Stimulated activated CD8-positive, alpha-beta memory T cell treated with anti-CD3 and anti-CD28 coated beads, Interleukin-12 subunit alpha, Interleukin-12 subunit beta, amount 100 ng/mL, for 24 hours (primary cell): ENCODE measurements around the gene ANKRD30BL.
"Not testable (repeated sequence)": the region's sequence is repeated elsewhere in the genome, so short reads cannot be mapped to it uniquely, and the experiment has no call there.

Experiments used
- DNase-seq: peaks from one replicate; pipeline ENCODE4 v3.0.0-alpha.2; 2020; ENCODE audit errors: extremely low read depth

The ANKRD30BL gene, protein sequence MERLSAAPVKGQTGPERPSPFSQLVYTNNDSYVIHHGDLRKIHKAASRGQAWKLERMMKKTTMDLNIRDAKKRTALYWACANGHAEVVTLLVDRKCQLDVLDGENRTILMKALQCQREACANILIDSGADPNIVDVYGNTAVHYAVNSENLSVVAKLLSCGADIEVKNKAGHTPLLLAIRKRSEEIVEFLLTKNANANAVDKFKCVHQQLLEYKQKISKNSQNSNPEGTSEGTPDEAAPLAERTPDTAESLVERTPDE

GRCh38 chr2:132161161-132162124 lies at the start of gene ANKRD30BL:
Gene ANKRD30BL, minus strand, starts transcription at chr2:132161952. Its CDS starts 247 bp downstream, at chr2:132161705.
- not testable (repeated sequence) for DNase-seq

DNA sequence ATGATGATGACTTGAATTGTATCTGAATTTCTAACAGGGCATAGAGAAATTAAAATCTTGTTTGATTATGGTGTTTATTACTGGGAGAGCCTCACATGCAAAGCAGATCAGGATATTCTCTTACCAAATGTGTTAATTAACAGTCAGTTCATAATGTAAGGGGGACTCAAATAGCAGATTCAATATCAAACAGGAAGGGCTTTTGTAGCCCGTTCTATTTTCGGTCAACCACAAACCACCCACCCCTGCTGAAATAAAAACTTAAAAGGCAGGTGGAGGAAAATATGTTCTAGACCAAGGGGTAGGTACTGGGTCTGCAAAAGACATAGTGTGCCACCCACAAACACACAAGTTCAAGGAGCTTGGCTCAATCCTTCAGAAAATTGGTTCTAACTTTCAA lies 41.1 kb upstream of the ANKRD30BL start:
- not testable (repeated sequence) for DNase-seq

- DNase-seq = not testable (repeated sequence)
Measured at GRCh38 chr2:132192854-132193253, 31.1 kb upstream of the ANKRD30BL start.

- not testable (repeated sequence) for DNase-seq
Measured at GRCh38 chr2:132167100-132167499, 5.3 kb upstream of the ANKRD30BL start.

DNA sequence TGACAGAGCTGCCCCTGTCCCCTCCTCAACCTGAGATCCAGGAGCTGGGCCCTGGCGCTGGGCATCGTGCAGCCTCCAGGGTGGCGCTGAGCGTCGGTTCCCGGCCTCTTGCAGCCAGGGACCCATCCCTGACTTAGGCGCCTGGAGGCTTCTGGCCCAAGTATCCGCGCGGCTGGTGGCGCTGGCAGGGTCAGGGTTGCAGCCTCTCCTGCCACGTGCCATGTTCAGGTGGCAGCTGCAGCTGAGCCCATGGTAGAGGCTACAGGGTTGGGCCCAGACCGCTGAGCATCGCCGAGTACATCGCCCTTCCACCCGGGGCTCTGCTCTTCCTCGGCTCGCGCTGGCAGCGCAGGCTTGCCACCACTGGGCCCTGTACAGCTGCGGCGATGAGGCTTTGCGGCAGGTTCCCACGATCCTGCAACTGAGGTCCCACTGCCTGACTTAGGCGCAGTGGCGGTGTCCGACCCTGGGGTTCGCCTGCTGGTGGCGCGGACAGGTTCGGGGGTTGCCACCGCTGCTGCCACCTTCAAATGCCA lies 441 bp upstream of the ANKRD30BL start:
- not testable (repeated sequence) for DNase-seq

DNA sequence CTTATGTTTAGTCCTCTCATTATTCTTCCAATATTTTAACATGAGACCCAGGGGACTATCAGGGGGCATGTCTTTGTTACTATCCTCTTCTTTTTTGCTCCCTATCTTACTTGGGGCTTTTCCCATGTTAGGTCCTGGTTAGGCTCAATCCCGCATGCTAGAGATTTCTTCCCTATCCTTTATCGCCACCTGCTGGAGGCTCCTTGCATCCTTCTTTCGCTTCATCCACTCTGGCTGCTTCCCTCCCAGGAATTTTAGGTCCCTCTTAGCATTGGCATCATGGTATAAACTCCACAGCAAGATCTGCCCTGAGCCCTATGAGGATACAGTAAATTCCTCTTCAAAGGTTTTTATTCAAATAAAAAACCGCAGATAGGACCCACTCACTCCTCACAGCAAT lies 15.0 kb downstream of the ANKRD30BL start:
- DNase-seq = not testable (repeated sequence)
